GM12878 (cell line): ENCODE results near the gene ADCY2. TPM values are rescaled to one million over a fixed set of nuclear protein-coding genes. Genes with fewer than 3 reads are reported as not detected.

Source experiments
- ATAC-seq: fragments of 200-7000 bp; cut with Tn5 transposase; 3 replicates; pipeline ENCODE4 v1.9.1; 2020; ENCODE audit warnings: mild to moderate bottlenecking, moderate library complexity
- BruUV-seq: library from RNA; stranded (reverse); fragments of 400-500 nt; replicated peaks from 2 replicates; lab custom pipeline; 2021; lab: Mats Ljungman, UMichigan
- CTCF ChIA-PET: fragments of 300-600 bp; sonication (Branson Sonifier 250); formaldehyde crosslinking; extraction: SDS; loops from one replicate; lab custom pipeline; 2021; ENCODE audit warnings: inconsistent platforms; lab: Yijun Ruan, JAX
- POLR2A ChIA-PET: fragments of 350-600 bp; formaldehyde crosslinking; extraction: SDS; loops from one replicate; lab custom pipeline; 2021; ENCODE audit warnings: inconsistent platforms; lab: Charles Lee
- RAD21 ChIA-PET: fragments of 300-600 bp; sonication (Branson Sonifier 250); formaldehyde crosslinking; loops from one replicate; lab custom pipeline; 2023; ENCODE audit warnings: antibody characterized with exemption; ENCODE audit not compliant: unreplicated experiment; lab: Charles Lee
- SMC1A ChIA-PET: fragments of 300-600 bp; sonication (Branson Sonifier 250); formaldehyde crosslinking; loops from one replicate; lab custom pipeline; 2023; ENCODE audit not compliant: unreplicated experiment, uncharacterized antibody; lab: Charles Lee
- DNase-seq: peaks from one replicate; pipeline ENCODE4 v3.0.0-alpha.2; 2011; ENCODE audit warnings: low read depth, low spot score
- FAIRE-seq: peaks from 3 replicates; lab custom pipeline; 2011; peaks lifted over from hg19 to GRCh38; lab: Jason Lieb, UNC
- H2AFZ ChIP-seq: 2 replicates; pipeline ENCODE4 v1.6.0; 2011; ENCODE audit warnings: low read depth, low read length, control low read depth; ENCODE audit not compliant: control insufficient read depth
- H3K27ac ChIP-seq: 2 replicates; pipeline ENCODE4 v1.5.1; 2011; ENCODE audit warnings: control low read depth; ENCODE audit not compliant: control insufficient read depth, insufficient read depth
- H3K27me3 ChIP-seq, 2 experiments: replicated peaks in 1 of 2; 2 replicates each; pipeline versions ENCODE4 v1.6.0 to v1.6.1; 2011; ENCODE audit warnings: low read length in 1 of 2; ENCODE audit not compliant: control insufficient read depth in 2 of 2, insufficient read depth in 2 of 2
- H3K36me3 ChIP-seq, 2 experiments: 2 replicates each; pipeline ENCODE4 v1.5.1; 2011; ENCODE audit warnings: low read length in 1 of 2; ENCODE audit not compliant: control insufficient read depth in 2 of 2, insufficient read depth in 2 of 2
- H3K4me1 ChIP-seq: 2 replicates; pipeline ENCODE4 v1.6.1; 2011; ENCODE audit warnings: mild to moderate bottlenecking, low read length, moderate library complexity, mixed read lengths; ENCODE audit not compliant: control insufficient read depth, insufficient read depth
- H3K4me2 ChIP-seq: 2 replicates; pipeline ENCODE4 v1.6.0; 2011; ENCODE audit warnings: control low read depth; ENCODE audit not compliant: control insufficient read depth, insufficient read depth
- H3K4me3 ChIP-seq: fragments of 200-600 bp; sonication (generic); 2 replicates; pipeline ENCODE4 v1.5.1; 2016
- H3K79me2 ChIP-seq: 2 replicates; pipeline ENCODE4 v1.6.0; 2011; ENCODE audit warnings: low read length; ENCODE audit not compliant: control insufficient read depth, insufficient read depth
- H3K9ac ChIP-seq: 2 replicates; pipeline ENCODE4 v1.8.0; 2011; ENCODE audit warnings: low read length, control low read depth, mixed read lengths; ENCODE audit not compliant: control insufficient read depth, insufficient read depth
- H3K9me3 ChIP-seq: replicated peaks from 3 replicates; pipeline ENCODE4 v1.5.1; 2011; ENCODE audit warnings: mild to moderate bottlenecking, low read length; ENCODE audit not compliant: control insufficient read depth, insufficient read depth
- H4K20me1 ChIP-seq: 2 replicates; pipeline ENCODE4 v1.6.0; 2011; ENCODE audit not compliant: control insufficient read depth, insufficient read depth
- BCL11A ChIP-seq: IDR thresholded peaks from 2 replicates; pipeline ENCODE4 v1.6.1; 2011; ENCODE audit warnings: low read depth, low read length
- BRCA1 ChIP-seq: IDR thresholded peaks from 2 replicates; pipeline ENCODE4 v1.6.1; 2011; ENCODE audit warnings: low read depth, low read length, improper control_type of control experiment
- CBFB ChIP-seq: IDR thresholded peaks from 2 replicates; pipeline ENCODE4 v1.6.1; 2016; ENCODE audit warnings: antibody characterized with exemption, low read depth
- CBX3 ChIP-seq: fragments of 200-600 bp; sonication (generic); IDR thresholded peaks from 2 replicates; pipeline ENCODE4 v1.6.1; 2016; ENCODE audit warnings: low read depth, borderline replicate concordance
- CHD1 ChIP-seq: IDR thresholded peaks from 2 replicates; pipeline ENCODE4 v1.6.1; 2012; ENCODE audit warnings: low read depth, low read length, improper control_type of control experiment
- EGR1 ChIP-seq, 2 experiments: IDR thresholded peaks; 1 replicate in 1 of 2; 2 replicates in 1 of 2; pipeline ENCODE4 v1.6.1; 2011 to 2012; ENCODE audit warnings: low read depth in 2 of 2, low read length in 2 of 2, borderline replicate concordance in 1 of 2, mild to moderate bottlenecking in 1 of 2, moderate library complexity in 1 of 2
- IKZF2 ChIP-seq, 2 experiments: fragments of 450-650 bp; IDR thresholded peaks; 2 replicates each; pipeline ENCODE4 v1.6.1; 2017; ENCODE audit warnings: mild to moderate bottlenecking in 2 of 2, moderate library complexity in 2 of 2
- KAT2A ChIP-seq: conservative IDR thresholded peaks from 2 replicates; pipeline ENCODE4 v1.6.1; 2011; ENCODE audit warnings: low read depth, low read length; ENCODE audit not compliant: control insufficient read depth
- KLF5 ChIP-seq: fragments of 450-650 bp; IDR thresholded peaks from 2 replicates; pipeline ENCODE4 v1.6.1; 2014; ENCODE audit warnings: mild to moderate bottlenecking; ENCODE audit not compliant: partially characterized antibody
- MEF2A ChIP-seq: IDR thresholded peaks from 2 replicates; pipeline ENCODE4 v1.6.1; 2011; ENCODE audit warnings: low read depth, mild to moderate bottlenecking, low read length, moderate library complexity; ENCODE audit not compliant: insufficient read depth
- REST ChIP-seq: IDR thresholded peaks from 2 replicates; pipeline ENCODE4 v1.6.1; 2012; ENCODE audit warnings: mild to moderate bottlenecking, low read depth, low read length
- RFX5 ChIP-seq: IDR thresholded peaks from 2 replicates; pipeline ENCODE4 v1.6.1; 2011; ENCODE audit warnings: low read depth, low read length, improper control_type of control experiment
- RUNX3 ChIP-seq: IDR thresholded peaks from 2 replicates; pipeline ENCODE4 v1.6.1; 2012; ENCODE audit warnings: low read length, inconsistent platforms
- SREBF2 ChIP-seq: IDR thresholded peaks from 2 replicates; pipeline ENCODE4 v1.6.1; 2012; ENCODE audit warnings: mild to moderate bottlenecking, low read length
- YBX1 ChIP-seq: fragments of 450-650 bp; IDR thresholded peaks from 2 replicates; pipeline ENCODE4 v1.6.1; 2016; ENCODE audit warnings: antibody characterized with exemption
- ZNF24 ChIP-seq: fragments of 450-650 bp; IDR thresholded peaks from 2 replicates; pipeline ENCODE4 v1.6.1; 2017; ENCODE audit warnings: antibody characterized with exemption, mild to moderate bottlenecking
- WGBS: methylation state at CpG from one replicate; pipeline ENCODE4 v1.1.6; 2016; ENCODE audit warnings: low lambda C conversion rate; ENCODE audit not compliant: insufficient replicate concordance, insufficient coverage; ENCODE audit errors: missing lambda C conversion rate; 5-methylcytosine and 5-hydroxymethylcytosine counted together
- in situ Hi-C: fragments of 300-500 bp; cut with MboI; formaldehyde crosslinking; loops from 9 replicates; pipeline ENCODE4 v1.14.3; 2018; ENCODE audit warnings: mixed read lengths
- intact Hi-C: fragments of 100-400 bp; cut with micrococcal nuclease; formaldehyde crosslinking; loops from one replicate; pipeline ENCODE4 v1.14.2; 2022; ENCODE audit not compliant: unreplicated experiment
- polyA plus RNA-seq, 11 experiments: library from polyadenylated mRNA; depleted of rRNA in 4 of 11; unstranded in 6 of 11; stranded (reverse) in 5 of 11; fragments of >200 nt; fragmentation: Nextera tagmentation in 4 of 11; fragmentation: Illumina TruSeq in 1 of 11; extraction: Ambion mirVana in 4 of 11; extraction: Trizol in 1 of 11; gene quantifications; 1 replicate in 1 of 11; 2 replicates in 10 of 11; pipeline versions ENCODE4 v1.2.1 to v1.2.3, GENCODE V29; 2011 to 2016; ENCODE audit warnings: inconsistent platforms in 2 of 11, missing spikeins in 2 of 11, low read depth in 1 of 11
- total RNA-seq, 4 experiments: library from RNA; depleted of rRNA in 3 of 4; stranded (reverse); fragments of >200 nt in 3 of 4; fragmentation: Illumina TruSeq in 1 of 4; extraction: Trizol in 1 of 4; gene quantifications; 2 replicates each; pipeline versions ENCODE4 v1.2.1 to v1.2.3, GENCODE V29; 2013 to 2021

The ADCY2 gene
- total and polyA plus RNA-seq, 10 of the 15 experiments (the other 5 are each of a cell fraction or from before 2014, with no cell fraction given): 0.07 to 0.26 TPM; not detected in 8

GRCh38 chr5:7540736-7541485 is 145.0 kb downstream of the ADCY2 start:
- ATAC-seq (no peak), DNase-seq (no peak), FAIRE-seq (no peak)
- Histone ChIP-seq H3K79me2 (no peaks in the 10 kb centered on the region), H3K4me3 (no peak overlapping the region), H2AFZ (no peak overlapping the region), H3K9me3 (no peaks in the 10 kb centered on the region), H3K27ac (no peak overlapping the region), H3K4me1 (no peaks in the 10 kb centered on the region), H4K20me1 (no peaks in the 10 kb centered on the region), H3K4me2 (no peak overlapping the region), H3K9ac (no peak overlapping the region), H3K27me3 (no peaks in the 10 kb centered on the region), H3K36me3 (no peaks in the 10 kb centered on the region)
- SMC1A ChIA-PET: no interaction called here
- no peak for TF ChIP-seq KLF5
- in situ Hi-C loops: no loop called here
- RAD21 ChIA-PET: no interaction called here
- CTCF ChIA-PET: no interaction called here
- POLR2A ChIA-PET: no interaction called here
- WGBS: 27% methylated on average over 9 of the region's 9 CpGs
- no TSS peak for BruUV-seq
- intact Hi-C loops: no loop called here

- RAD21 ChIA-PET: no interaction called here
- CTCF ChIA-PET: no interaction called here
- POLR2A ChIA-PET: no interaction called here
- H3K4me1 ChIP-seq: no peaks in the 10 kb centered on the region
- SMC1A ChIA-PET: interaction anchor here (1.1 kb wide), 1 partner anchor 203 kb away, joined by 3 read pairs; no protein-coding TSS in a partner anchor
- no peak overlapping the region for H3K4me2 ChIP-seq
- ATAC-seq: no peak
- no peak for FAIRE-seq
- H3K9me3 ChIP-seq: no peaks in the 10 kb centered on the region
- no peak for DNase-seq
- no peaks in the 10 kb centered on the region for H4K20me1 ChIP-seq
- no peak overlapping the region for H3K27ac ChIP-seq
- H3K27me3 ChIP-seq: no peaks in the 10 kb centered on the region
- no peak overlapping the region for H3K4me3 ChIP-seq
- intact Hi-C loops (no loop called here), in situ Hi-C loops (no loop called here)
- no TSS peak for BruUV-seq
- H3K79me2 ChIP-seq: no peaks in the 10 kb centered on the region
- H3K36me3 ChIP-seq: no peaks in the 10 kb centered on the region
- no peak overlapping the region for H3K9ac ChIP-seq
- WGBS: 0% methylated on average over 2 of the region's 2 CpGs
- no peak overlapping the region for H2AFZ ChIP-seq
- TF ChIP-seq BRCA1: no peak
- TF ChIP-seq YBX1: no peak
- TF ChIP-seq MEF2A: no peak
- no peak for TF ChIP-seq BCL11A
- TF ChIP-seq EGR1 (IDR thresholded peaks at IDR 0.05; ENCODE audit: borderline replicate concordance in 1 of 2, low read depth in 2 of 2, low read length in 2 of 2): no peak
- no peak for TF ChIP-seq KLF5
- no peak for TF ChIP-seq ZNF24
- TF ChIP-seq RUNX3: no peak
- TF ChIP-seq CBX3: no peak
- no peak for TF ChIP-seq CBFB
- no peak for TF ChIP-seq REST
- TF ChIP-seq SREBF2: no peak
- no peak for TF ChIP-seq CHD1
- no peak for TF ChIP-seq RFX5
- TF ChIP-seq IKZF2 (IDR thresholded peaks at IDR 0.05): no peak
- TF ChIP-seq KAT2A: no peak
Observed at GRCh38 chr5:7541898-7542297, 146.0 kb downstream of the ADCY2 start.
